H9 (cell line): ENCODE data around the gene GPR173. TPM values are rescaled to one million over a fixed set of nuclear protein-coding genes. Genes with fewer than 3 reads are reported as not detected.
A peak's percentile ranks its signal among the peaks of the same experiment; 100 is the strongest.

Source experiments
- DNase-seq: peaks from one replicate; pipeline ENCODE4 v3.0.0-alpha.2; 2017
- H2AFZ ChIP-seq: one replicate; pipeline ENCODE4 v1.6.1; 2013; ENCODE audit warnings: mild to moderate bottlenecking, low read length, control low read depth, moderate library complexity
- H2AK5ac ChIP-seq: 2 replicates; pipeline ENCODE4 v1.6.1; 2013; ENCODE audit warnings: low read length, control low read depth, mixed read lengths; ENCODE audit not compliant: insufficient read length
- H2BK120ac ChIP-seq: one replicate; pipeline ENCODE4 v1.6.1; 2013; ENCODE audit warnings: low read depth, mild to moderate bottlenecking, low read length, control low read depth, inconsistent platforms; ENCODE audit not compliant: poor library complexity, severe bottlenecking
- H2BK12ac ChIP-seq: 2 replicates; pipeline ENCODE4 v1.6.1; 2013; ENCODE audit warnings: low read length, control low read depth, mixed read lengths, low read depth; ENCODE audit not compliant: insufficient read length
- H2BK15ac ChIP-seq: 2 replicates; pipeline ENCODE4 v1.6.1; 2013; ENCODE audit warnings: low read depth, low read length, control low read depth
- H2BK20ac ChIP-seq: one replicate; pipeline ENCODE4 v1.6.1; 2013; ENCODE audit warnings: low read depth, mild to moderate bottlenecking, low read length, control low read depth, inconsistent platforms; ENCODE audit not compliant: poor library complexity, severe bottlenecking
- H2BK5ac ChIP-seq: 2 replicates; pipeline ENCODE4 v1.6.1; 2013; ENCODE audit warnings: low read length, control low read depth, mixed read lengths; ENCODE audit not compliant: insufficient read length
- H3K14ac ChIP-seq: 2 replicates; pipeline ENCODE4 v1.6.1; 2013; ENCODE audit warnings: low read length, control low read depth; ENCODE audit not compliant: insufficient read depth
- H3K18ac ChIP-seq: 2 replicates; pipeline ENCODE4 v1.6.1; 2013; ENCODE audit warnings: low read depth, mild to moderate bottlenecking, mixed read lengths, low read length, control low read depth; ENCODE audit not compliant: insufficient read length
- H3K23ac ChIP-seq: 2 replicates; pipeline ENCODE4 v1.6.1; 2013; ENCODE audit warnings: low read length, control low read depth, mixed read lengths, low read depth; ENCODE audit not compliant: insufficient read length
- H3K23me2 ChIP-seq: 2 replicates; pipeline ENCODE4 v1.6.1; 2013; ENCODE audit warnings: low read depth, mild to moderate bottlenecking, mixed read lengths, low read length, control low read depth; ENCODE audit not compliant: insufficient read length, poor library complexity, severe bottlenecking
- H3K27ac ChIP-seq: 2 replicates; pipeline ENCODE4 v1.5.1; 2013; ENCODE audit warnings: low read length, control low read depth, mixed read lengths, low read depth; ENCODE audit not compliant: insufficient read length
- H3K27me3 ChIP-seq: 2 replicates; pipeline ENCODE4 v1.6.1; 2013; ENCODE audit warnings: low read length, control low read depth, inconsistent platforms; ENCODE audit not compliant: insufficient read depth
- H3K4ac ChIP-seq: 2 replicates; pipeline ENCODE4 v1.6.1; 2013; ENCODE audit warnings: low read depth, mild to moderate bottlenecking, control low read depth, inconsistent platforms, low read length, moderate library complexity
- H3K4me1 ChIP-seq: 2 replicates; pipeline ENCODE4 v1.6.1; 2013; ENCODE audit warnings: low read length, control low read depth, inconsistent platforms; ENCODE audit not compliant: insufficient read depth
- H3K4me2 ChIP-seq: 2 replicates; pipeline ENCODE4 v1.6.1; 2013; ENCODE audit warnings: low read length, control low read depth, mixed read lengths; ENCODE audit not compliant: insufficient read length, insufficient read depth
- H3K56ac ChIP-seq: 2 replicates; pipeline ENCODE4 v1.6.1; 2013; ENCODE audit warnings: low read depth, mild to moderate bottlenecking, mixed read lengths, low read length, control low read depth; ENCODE audit not compliant: insufficient read length
- H3K79me1 ChIP-seq: 2 replicates; pipeline ENCODE4 v1.6.1; 2013; ENCODE audit warnings: low read depth, mild to moderate bottlenecking, moderate library complexity, low read length, control low read depth, inconsistent platforms; ENCODE audit not compliant: insufficient read depth, poor library complexity, severe bottlenecking
- H3K79me2 ChIP-seq: 2 replicates; pipeline ENCODE4 v1.6.1; 2013; ENCODE audit warnings: low read length, control low read depth, inconsistent platforms; ENCODE audit not compliant: insufficient read depth
- H3K9ac ChIP-seq: 2 replicates; pipeline ENCODE4 v1.6.1; 2013; ENCODE audit warnings: low read length, control low read depth, mixed read lengths; ENCODE audit not compliant: insufficient read length; ENCODE audit errors: extremely low read depth
- H3K9me3 ChIP-seq: one replicate; pipeline ENCODE4 v1.6.1; 2013; ENCODE audit warnings: low read depth, low read length, inconsistent platforms; ENCODE audit not compliant: control insufficient read depth
- H3T11ph ChIP-seq: one replicate; pipeline ENCODE4 v1.6.1; 2013; ENCODE audit warnings: mild to moderate bottlenecking, low read length, control low read depth, inconsistent platforms
- H4K20me1 ChIP-seq: one replicate; pipeline ENCODE4 v1.6.1; 2013; ENCODE audit not compliant: control insufficient read depth, insufficient read length, insufficient read depth
- H4K5ac ChIP-seq: 2 replicates; pipeline ENCODE4 v1.6.1; 2013; ENCODE audit warnings: low read depth, mild to moderate bottlenecking, mixed read lengths, low read length, control low read depth; ENCODE audit not compliant: insufficient read length
- H4K8ac ChIP-seq: replicated peaks from 2 replicates; pipeline ENCODE4 v1.6.1; 2013; ENCODE audit warnings: low read length, control low read depth, mixed read lengths, low read depth; ENCODE audit not compliant: insufficient read length
- H4K91ac ChIP-seq: 2 replicates; pipeline ENCODE4 v1.6.1; 2013; ENCODE audit warnings: low read depth, mild to moderate bottlenecking, moderate library complexity, mixed read lengths, low read length, control low read depth; ENCODE audit not compliant: insufficient read length
- H3K27ac Mint-ChIP-seq, 3 experiments: 2 replicates in 2 of 3; 3 replicates in 1 of 3; pipeline ENCODE4 v1.8.0; 2020 to 2021; ENCODE audit warnings: mixed read lengths in 3 of 3, mild to moderate bottlenecking in 1 of 3, moderate library complexity in 1 of 3
- H3K27me3 Mint-ChIP-seq: 2 replicates; pipeline ENCODE4 v1.8.0; 2021; ENCODE audit warnings: low read depth, mild to moderate bottlenecking, moderate library complexity, mixed read lengths
- H3K36me3 Mint-ChIP-seq, 3 experiments: 2 replicates in 2 of 3; 3 replicates in 1 of 3; pipeline ENCODE4 v1.8.0; 2020 to 2021; ENCODE audit warnings: low read depth in 3 of 3, mixed read lengths in 3 of 3; ENCODE audit not compliant: insufficient read depth in 1 of 3
- H3K4me1 Mint-ChIP-seq, 2 experiments: 2 replicates each; pipeline ENCODE4 v1.8.0; 2020; ENCODE audit warnings: mixed read lengths in 2 of 2
- H3K4me3 Mint-ChIP-seq, 2 experiments: 2 replicates in 1 of 2; 3 replicates in 1 of 2; pipeline ENCODE4 v1.8.0; 2020 to 2021; ENCODE audit warnings: mild to moderate bottlenecking in 2 of 2, mixed read lengths in 2 of 2, moderate library complexity in 1 of 2
- H3K9me3 Mint-ChIP-seq, 2 experiments: 2 replicates in 1 of 2; 3 replicates in 1 of 2; pipeline ENCODE4 v1.8.0; 2020; ENCODE audit warnings: mild to moderate bottlenecking in 2 of 2, mixed read lengths in 2 of 2, moderate library complexity in 1 of 2
- CTCF ChIP-seq: fragments of 200-600 bp; sonication (generic); conservative IDR thresholded peaks from 3 replicates; pipeline ENCODE4 v1.8.0; 2021; ENCODE audit warnings: antibody characterized with exemption, mild to moderate bottlenecking
- WGBS: extraction: QIAGEN DNeasy Blood & Tissue Kit; methylation state at CpG from one replicate; pipeline ENCODE4 v1.1.7; 2013; ENCODE audit warnings: missing lambda C conversion rate, low lambda C conversion rate, mixed read lengths; ENCODE audit not compliant: insufficient read length; ENCODE audit errors: extremely low coverage; 5-methylcytosine and 5-hydroxymethylcytosine counted together
- total RNA-seq: library from RNA; stranded (reverse); gene quantifications from 2 replicates; pipeline ENCODE4 v1.2.1, GENCODE V29; 2021

Gene GPR173
- total RNA-seq, 1 experiment from 2014 or later: 5.4 TPM

GRCh38 chrX:53073115-53073586 is 24.6 kb downstream of the GPR173 start:
- Histone ChIP-seq H2BK20ac (no peak overlapping the region), H3K79me1 (no peaks in the 10 kb centered on the region), H2AK5ac (no peak overlapping the region), H3K56ac (no peak overlapping the region), H3K27me3 (no peaks in the 10 kb centered on the region), H3K23me2 (peaks cover 4% of the 10 kb centered on the region), H2BK12ac (no peak overlapping the region), H2BK120ac (no peak overlapping the region), H3T11ph (no peak overlapping the region), H4K8ac (no peak overlapping the region), H3K14ac (no peak overlapping the region), H4K20me1 (no peaks in the 10 kb centered on the region), H4K5ac (no peak overlapping the region), H3K4me1 (no peaks in the 10 kb centered on the region), H2AFZ (no peak overlapping the region), H3K23ac (no peak overlapping the region), H3K4me2 (no peak overlapping the region), H3K18ac (no peak overlapping the region), H4K91ac (no peak overlapping the region), H2BK15ac (no peak overlapping the region), H3K9me3 (peaks cover 26% of the 10 kb centered on the region), H2BK5ac (no peak overlapping the region), H3K79me2 (no peaks in the 10 kb centered on the region), H3K9ac (no peak overlapping the region), H3K27ac (no peak overlapping the region), H3K4ac (no peak overlapping the region)
- TF ChIP-seq CTCF: no peak
- WGBS: no CpG with 5 or more reads among the region's 6 CpGs
- H3K36me3 Mint-ChIP-seq: peaks cover 3 to 10% (median 4%) of the 10 kb centered on the region in 3 experiments; a peak in 5 of 7 replicates
- H3K4me1 Mint-ChIP-seq: peaks cover 13 to 14% of the 10 kb centered on the region in 2 experiments
- DNase-seq: no peak
- H3K4me3 Mint-ChIP-seq: peak overlapping the region in 1 of 2 experiments; percentile 53; a peak in 1 of 5 replicates
- peak overlapping the region in 2 of 3 experiments; percentile 82 to 92; a peak in 3 of 7 replicates for H3K27ac Mint-ChIP-seq
- H3K27me3 Mint-ChIP-seq: peaks cover 3% of the 10 kb centered on the region
- peaks cover 65% of the 10 kb centered on the region in 2 experiments for H3K9me3 Mint-ChIP-seq
